Adrenal gland (tissue), 12 donors: Measurements from ENCODE around the gene TRAPPC5. TPM values are rescaled to one million over a fixed set of nuclear protein-coding genes. Genes with fewer than 3 reads are reported as not detected.

Source experiments
- DNase-seq, 7 donors: peaks; one replicate each; pipeline ENCODE4 v3.0.0-alpha.2; 2019 to 2020
- H3K27ac ChIP-seq, 5 donors: fragments of 200-600 bp; sonication (generic) in 4 of 5; 1 replicate in 3 of 5; 2 replicates in 2 of 5; pipeline versions ENCODE4 v1.5.1 to v1.8.0; 2016 to 2020; ENCODE audit warnings: mild to moderate bottlenecking in 1 of 5
- H3K27me3 ChIP-seq: fragments of 200-600 bp; 2 replicates; pipeline ENCODE4 v1.8.0; 2021
- H3K36me3 ChIP-seq, 2 donors: fragments of 200-600 bp; replicated peaks in 1 of 2; 1 replicate in 1 of 2; 2 replicates in 1 of 2; pipeline versions ENCODE4 v1.5.1 to v1.8.0; 2018 to 2022
- H3K4me1 ChIP-seq, 2 donors: fragments of 200-600 bp; replicated peaks in 1 of 2; 1 replicate in 1 of 2; 2 replicates in 1 of 2; pipeline versions ENCODE4 v1.5.1 to v1.8.0; 2018 to 2021
- H3K4me3 ChIP-seq, 4 donors: fragments of 200-600 bp; sonication (generic) in 3 of 4; one replicate each; pipeline ENCODE4 v1.5.1; 2016 to 2018
- H3K9me3 ChIP-seq, 3 donors: fragments of 200-600 bp; sonication (generic) in 1 of 3; replicated peaks in 1 of 3; 1 replicate in 2 of 3; 2 replicates in 1 of 3; pipeline versions ENCODE4 v1.5.1 to v1.8.0; 2016 to 2021
- POLR2A ChIP-seq, 2 donors: fragments of 450-650 bp; IDR thresholded peaks; one replicate each; pipeline ENCODE4 v1.6.1; 2017; ENCODE audit warnings: antibody characterized with exemption in 2 of 2, mild to moderate bottlenecking in 2 of 2, moderate library complexity in 1 of 2
- WGBS, 4 donors: extraction: QIAGEN DNeasy Blood & Tissue Kit in 2 of 4; methylation state at CpG; one replicate each; pipeline versions ENCODE4 v1.1.5 to v1.1.7; 2013 to 2017; 5-methylcytosine and 5-hydroxymethylcytosine counted together
- intact Hi-C, 2 donors: fragments of 100-400 bp; cut with DNase I; formaldehyde crosslinking; loops; one replicate each; pipeline versions ENCODE4 v1.14.1 to v1.15.0; 2022 to 2023
- polyA plus RNA-seq, 3 donors: library from polyadenylated mRNA; stranded (reverse); fragments of 200-250 nt in 2 of 3; fragments of 350-450 nt in 1 of 3; fragmentation: Illumina TruSeq in 1 of 3; extraction: RNeasy Lipid Tissue Mini Kit (QIAGEN cat#74804) in 1 of 3; gene quantifications; one replicate each; pipeline ENCODE4 v1.2.3, GENCODE V29; 2013 to 2014
- total RNA-seq, 9 donors: library from RNA; depleted of rRNA in 4 of 9; stranded (reverse); fragments of >200 nt in 4 of 9; fragments of 120-200 nt in 1 of 9; fragmentation: NEBNext Ultra II Directional in 1 of 9; extraction: Animal tissue kit (Norgen Biotek cat#: 25700) in 1 of 9; gene quantifications; one replicate each; pipeline versions ENCODE4 v1.1.0 to v1.2.4, GENCODE V29; 2013 to 2023
- TF ChIP-seq, protein P1 (sequence below), 6 experiments: fragments of 450-650 bp in 4 of 6; fragments of 200-600 bp in 2 of 6; sonication (generic) in 1 of 6; IDR thresholded peaks; 1 replicate in 5 of 6; 2 replicates in 1 of 6; pipeline versions ENCODE4 v1.5.1 to v1.8.0; 2016 to 2021; ENCODE audit warnings: antibody characterized with exemption in 6 of 6, mild to moderate bottlenecking in 2 of 6, moderate library complexity in 1 of 6
- donor health status: healthy with polysubstance abuse.
- donor health status: Bipolar disorder and iron deficiency.
- donor health status: DM: yes; HTN: yes; CAD: no.
- donor health status: DM: no; HTN: no; CAD: no.
- donor health status: DM: no; HTN: no; CAD: no.
- donor health status: DM: yes; HTN: yes; CAD: no.

TRAPPC5 gene
- total and polyA plus RNA-seq, 12 donors = 5.6 to 502 (median 153) TPM

DNA sequence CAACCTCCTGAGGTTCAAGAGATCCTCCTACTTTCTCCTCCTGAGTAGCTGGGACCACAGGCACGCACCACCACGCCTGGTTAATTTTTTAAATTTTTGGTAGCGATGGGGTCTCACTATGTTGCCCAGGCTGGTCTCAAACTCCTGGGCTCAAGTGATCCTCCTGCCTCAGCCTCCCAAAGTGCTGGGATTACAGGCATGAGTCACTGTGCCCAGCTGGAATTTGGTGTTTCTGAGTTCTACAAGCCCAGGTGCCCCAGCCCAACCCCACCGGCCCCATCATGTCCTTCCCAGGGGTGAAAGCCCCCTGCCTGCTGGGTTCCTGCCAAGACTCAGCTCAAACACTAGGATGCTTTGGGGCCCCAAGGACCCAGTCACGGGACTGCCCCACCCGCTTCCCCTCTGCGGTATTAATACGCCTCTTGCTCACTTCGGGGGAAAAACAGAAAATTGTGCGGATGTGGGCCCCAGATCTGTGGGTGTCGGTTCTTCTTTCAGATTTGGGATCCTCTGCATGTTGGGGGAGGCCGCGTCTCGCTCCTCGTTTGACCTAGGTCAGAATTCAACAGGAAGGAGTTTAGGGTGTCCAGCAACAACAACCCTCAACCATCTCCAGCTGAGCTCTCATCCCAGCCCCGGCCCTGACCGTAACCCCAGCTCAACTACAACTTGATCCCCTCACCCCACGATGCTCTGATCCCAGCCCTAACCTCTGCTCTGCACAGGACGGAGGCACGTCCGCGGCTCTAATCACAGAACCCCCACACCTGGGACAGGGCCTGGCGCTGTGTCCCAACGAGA is 25.0 kb downstream of the TRAPPC5 start:
- Histone ChIP-seq H3K27ac (peak overlapping the region in 3 of 5 donors; percentile 3 to 68 (median 5)), H3K27me3 (no peaks in the 10 kb centered on the region), H3K9me3 (no peaks in the 10 kb centered on the region), H3K4me1 (no peaks in the 10 kb centered on the region), H3K36me3 (no peaks in the 10 kb centered on the region), H3K4me3 (no peak overlapping the region)
- TF ChIP-seq, protein P1, sequence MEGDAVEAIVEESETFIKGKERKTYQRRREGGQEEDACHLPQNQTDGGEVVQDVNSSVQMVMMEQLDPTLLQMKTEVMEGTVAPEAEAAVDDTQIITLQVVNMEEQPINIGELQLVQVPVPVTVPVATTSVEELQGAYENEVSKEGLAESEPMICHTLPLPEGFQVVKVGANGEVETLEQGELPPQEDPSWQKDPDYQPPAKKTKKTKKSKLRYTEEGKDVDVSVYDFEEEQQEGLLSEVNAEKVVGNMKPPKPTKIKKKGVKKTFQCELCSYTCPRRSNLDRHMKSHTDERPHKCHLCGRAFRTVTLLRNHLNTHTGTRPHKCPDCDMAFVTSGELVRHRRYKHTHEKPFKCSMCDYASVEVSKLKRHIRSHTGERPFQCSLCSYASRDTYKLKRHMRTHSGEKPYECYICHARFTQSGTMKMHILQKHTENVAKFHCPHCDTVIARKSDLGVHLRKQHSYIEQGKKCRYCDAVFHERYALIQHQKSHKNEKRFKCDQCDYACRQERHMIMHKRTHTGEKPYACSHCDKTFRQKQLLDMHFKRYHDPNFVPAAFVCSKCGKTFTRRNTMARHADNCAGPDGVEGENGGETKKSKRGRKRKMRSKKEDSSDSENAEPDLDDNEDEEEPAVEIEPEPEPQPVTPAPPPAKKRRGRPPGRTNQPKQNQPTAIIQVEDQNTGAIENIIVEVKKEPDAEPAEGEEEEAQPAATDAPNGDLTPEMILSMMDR (IDR thresholded peaks at IDR 0.05) = no peak
- no peak for TF ChIP-seq POLR2A (IDR thresholded peaks at IDR 0.05)
- intact Hi-C loops = no loop called here
- peak in 5 of 7 donors; percentile 25 to 65 (median 39) for DNase-seq
- WGBS, 4 donors = 57 to 80% (median 63%) methylated on average over 9 to 24 of the region's 24 CpGs

- H3K27ac ChIP-seq = peak overlapping the region in 4 of 5 donors; percentile 5 to 68 (median 30)
- DNase-seq = no peak
- 71 to 83% (median 75%) methylated on average over 13 to 14 of the region's 14 CpGs for WGBS, 4 donors
- TF ChIP-seq, protein P1 (IDR thresholded peaks at IDR 0.05) = no peak
- no peak for TF ChIP-seq POLR2A (IDR thresholded peaks at IDR 0.05)
- no peaks in the 10 kb centered on the region for H3K36me3 ChIP-seq
- no peaks in the 10 kb centered on the region for H3K27me3 ChIP-seq
- H3K9me3 ChIP-seq = no peaks in the 10 kb centered on the region
- H3K4me3 ChIP-seq = no peak overlapping the region
- intact Hi-C loops = no loop called here
- no peaks in the 10 kb centered on the region for H3K4me1 ChIP-seq
These were observed 25.7 kb downstream of the TRAPPC5 start for GRCh38 chr19:7706188-7706954.

- DNase-seq = no peak
- 46 to 69% (median 63%) methylated on average over 6 to 8 of the region's 8 CpGs for WGBS, 4 donors
- Histone ChIP-seq H3K27ac (peak overlapping the region in 3 of 5 donors; percentile 21 to 68 (median 40)), H3K4me1 (no peaks in the 10 kb centered on the region), H3K27me3 (no peaks in the 10 kb centered on the region), H3K4me3 (no peak overlapping the region), H3K9me3 (no peaks in the 10 kb centered on the region), H3K36me3 (no peaks in the 10 kb centered on the region)
- TF ChIP-seq, protein P1 (IDR thresholded peaks at IDR 0.05) = no peak
- no peak for TF ChIP-seq POLR2A (IDR thresholded peaks at IDR 0.05)
- intact Hi-C loops = no loop called here
These were observed 26.4 kb downstream of the TRAPPC5 start for GRCh38 chr19:7706955-7707456.

GRCh38 chr19:7709932-7710460 is 29.4 kb downstream of the TRAPPC5 start:
- Histone ChIP-seq H3K27me3 (no peaks in the 10 kb centered on the region), H3K4me1 (no peaks in the 10 kb centered on the region), H3K36me3 (no peaks in the 10 kb centered on the region), H3K27ac (no peak overlapping the region), H3K4me3 (no peak overlapping the region), H3K9me3 (no peaks in the 10 kb centered on the region)
- no peak for TF ChIP-seq POLR2A (IDR thresholded peaks at IDR 0.05)
- TF ChIP-seq, protein P1 (IDR thresholded peaks at IDR 0.05) = no peak
- no peak for DNase-seq
- intact Hi-C loops = no loop called here
- 73 to 93% (median 76%) methylated on average over 7 to 10 of the region's 10 CpGs for WGBS, 4 donors
